GM21381 (cell line): Measurements from ENCODE around the gene POLR2I.

Experiments used
- ATAC-seq: cut with Tn5 transposase; IDR thresholded peaks from one replicate; pipeline ENCODE4 v1.9.1; 2021; ENCODE audit warnings: mild to moderate bottlenecking, moderate library complexity; ENCODE audit not compliant: unreplicated experiment

The POLR2I gene

GRCh38 chr19:36064826-36065225, 49.8 kb downstream of the POLR2I start:
- no peak for ATAC-seq
